Fibroblast of lung (primary cell): Measurements from ENCODE around the gene SNX14. TPM values are rescaled to one million over a fixed set of nuclear protein-coding genes. Genes with fewer than 3 reads are reported as not detected.
"Not testable (repeated sequence)": the region's sequence is repeated elsewhere in the genome, so short reads cannot be mapped to it uniquely, and the experiment has no call there.

Experiments
- DNase-seq, 2 donors: peaks; one replicate each; pipeline versions ENCODE4 v3.0.0 to v3.0.0-alpha.2; 2010; ENCODE audit warnings: low read depth in 2 of 2
- H2AFZ ChIP-seq: 2 replicates; pipeline ENCODE4 v1.5.1; 2012; ENCODE audit warnings: low read length, control low read depth, inconsistent platforms
- H3K27ac ChIP-seq: 2 replicates; pipeline ENCODE4 v1.5.1; 2011; ENCODE audit warnings: low read length, control low read depth; ENCODE audit not compliant: insufficient read depth
- H3K27me3 ChIP-seq: 2 replicates; pipeline ENCODE4 v1.5.1; 2011; ENCODE audit warnings: mild to moderate bottlenecking, low read length; ENCODE audit not compliant: control insufficient read depth, insufficient read depth
- H3K36me3 ChIP-seq: 2 replicates; pipeline ENCODE4 v1.5.1; 2011; ENCODE audit warnings: low read length; ENCODE audit not compliant: control insufficient read depth, insufficient read depth
- H3K4me1 ChIP-seq: 2 replicates; pipeline ENCODE4 v1.5.1; 2011; ENCODE audit warnings: low read length; ENCODE audit not compliant: control insufficient read depth, insufficient read depth; ENCODE audit errors: extremely low read depth
- H3K4me2 ChIP-seq: 2 replicates; pipeline ENCODE4 v1.5.1; 2011; ENCODE audit warnings: low read length, control low read depth; ENCODE audit not compliant: insufficient read depth; ENCODE audit errors: extremely low read depth
- H3K4me3 ChIP-seq, 4 experiments: fragments of 200-600 bp in 1 of 4; sonication (generic) in 1 of 4; replicated peaks in 1 of 4; 2 replicates each; pipeline ENCODE4 v1.5.1; 2011 to 2016; ENCODE audit warnings: low read length in 4 of 4, low read depth in 3 of 4, mild to moderate bottlenecking in 3 of 4, control low read depth in 2 of 4, inconsistent platforms in 1 of 4, mixed read lengths in 1 of 4; ENCODE audit not compliant: insufficient read depth in 1 of 4; ENCODE audit errors: control extremely low read depth in 1 of 4
- H3K79me2 ChIP-seq: 2 replicates; pipeline ENCODE4 v1.5.1; 2012; ENCODE audit warnings: mild to moderate bottlenecking, low read length, inconsistent platforms; ENCODE audit not compliant: control insufficient read depth, insufficient read depth
- H3K9ac ChIP-seq: 2 replicates; pipeline ENCODE4 v1.5.1; 2011; ENCODE audit warnings: mild to moderate bottlenecking, low read length, control low read depth; ENCODE audit not compliant: insufficient read depth
- H3K9me3 ChIP-seq: 2 replicates; pipeline ENCODE4 v1.5.1; 2012; ENCODE audit warnings: low read depth, low read length; ENCODE audit not compliant: control insufficient read depth, insufficient read depth
- H4K20me1 ChIP-seq: 2 replicates; pipeline ENCODE4 v1.5.1; 2011; ENCODE audit warnings: low read length; ENCODE audit not compliant: control insufficient read depth, insufficient read depth; ENCODE audit errors: extremely low read depth
- CTCF ChIP-seq, 2 donors: IDR thresholded peaks in 1 of 2; conservative IDR thresholded peaks in 1 of 2; 1 replicate in 1 of 2; 2 replicates in 1 of 2; pipeline ENCODE4 v1.5.1; 2011 to 2012; ENCODE audit warnings: low read length in 2 of 2, control low read depth in 1 of 2, inconsistent platforms in 1 of 2, low read depth in 1 of 2, mild to moderate bottlenecking in 1 of 2
- EZH2 ChIP-seq: IDR thresholded peaks from 2 replicates; pipeline ENCODE4 v1.5.1; 2012; ENCODE audit warnings: low read length, control low read depth, mild to moderate bottlenecking; ENCODE audit errors: missing control alignments
- polyA plus RNA-seq, 2 donors: library from polyadenylated mRNA; depleted of rRNA in 1 of 2; stranded (reverse) in 1 of 2; unstranded in 1 of 2; fragments of >200 nt; gene quantifications; 2 replicates each; pipeline ENCODE4 v1.2.1, GENCODE V29; 2011 to 2012; ENCODE audit warnings: missing spikeins in 1 of 2
- total RNA-seq: library from RNA; depleted of rRNA; stranded (reverse); fragments of >200 nt; gene quantifications from 2 replicates; pipeline ENCODE4 v1.2.1, GENCODE V29; 2014

The SNX14 gene
- total and polyA plus RNA-seq, 2 donors (not counting 1 experiment from before 2014, with no cell fraction given): 79.7 to 182 TPM

GRCh38 chr6:85591207-85591606, 2.5 kb downstream of the SNX14 start:
- no peak for DNase-seq
- Histone ChIP-seq H3K27me3 (no peaks in the 10 kb centered on the region), H3K4me1 (peaks cover 5% of the 10 kb centered on the region), H3K79me2 (peaks cover 53% of the 10 kb centered on the region), H3K4me3 (no peak overlapping the region), H3K36me3 (no peaks in the 10 kb centered on the region), H2AFZ (no peak overlapping the region), H3K9me3 (no peaks in the 10 kb centered on the region), H3K4me2 (peak overlapping the region; percentile 15), H3K27ac (no peak overlapping the region), H4K20me1 (no peaks in the 10 kb centered on the region), H3K9ac (no peak overlapping the region)
- TF ChIP-seq CTCF (conservative IDR thresholded peaks at IDR 0.05 in 1 of 2, IDR thresholded peaks at IDR 0.05 in 1 of 2; ENCODE audit: low read depth in 1 of 2, low read length in 2 of 2): no peak
- TF ChIP-seq EZH2: no peak

- Histone ChIP-seq H4K20me1 (no peaks in the 10 kb centered on the region), H3K9me3 (no peaks in the 10 kb centered on the region)
Measured at GRCh38 chr6:85585741-85586140, 7.9 kb downstream of the SNX14 start.

DNA sequence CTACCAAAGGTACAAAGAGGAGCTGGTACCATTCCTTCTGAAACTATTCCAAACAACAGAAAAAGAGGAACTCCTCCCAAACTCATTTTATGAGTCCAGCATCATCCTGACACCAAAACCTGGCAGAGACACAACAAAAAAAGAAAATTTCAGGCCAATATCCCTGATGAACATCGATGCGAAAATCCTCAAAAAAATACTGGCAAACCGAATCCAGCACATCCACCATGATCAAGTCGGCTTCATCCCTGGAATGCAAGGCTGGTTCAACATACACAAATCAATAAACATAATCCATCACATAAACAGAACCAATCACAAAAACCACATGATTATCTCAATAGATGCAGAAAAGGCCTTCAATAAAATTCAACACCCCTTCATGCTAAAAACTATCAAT, 10.8 kb downstream of the SNX14 start:
- not testable (repeated sequence) for H4K20me1 ChIP-seq, DNase-seq, H3K27me3 ChIP-seq, H3K4me3 ChIP-seq, H2AFZ ChIP-seq, H3K36me3 ChIP-seq, H3K4me2 ChIP-seq, H3K9ac ChIP-seq, H3K9me3 ChIP-seq, H3K27ac ChIP-seq
- Histone ChIP-seq H3K79me2 (peaks cover 48% of the 10 kb centered on the region), H3K4me1 (peaks cover 11% of the 10 kb centered on the region)

More at GRCh38 chr6:85585741-85586140, 7.9 kb downstream of the SNX14 start:
- Histone ChIP-seq H3K9ac (no peak overlapping the region), H3K4me1 (peaks cover 5% of the 10 kb centered on the region), H2AFZ (no peak overlapping the region), H3K36me3 (no peaks in the 10 kb centered on the region), H3K79me2 (peaks cover 46% of the 10 kb centered on the region), H3K27ac (no peak overlapping the region), H3K27me3 (no peaks in the 10 kb centered on the region), H3K4me3 (no peak overlapping the region), H3K4me2 (no peak overlapping the region)
- TF ChIP-seq EZH2 (no peak), CTCF (conservative IDR thresholded peaks at IDR 0.05 in 1 of 2, IDR thresholded peaks at IDR 0.05 in 1 of 2; ENCODE audit: low read depth in 1 of 2, low read length in 2 of 2) (no peak)
- DNase-seq: no peak
